ENCODE data around the gene ADCY7.

ADCY7 gene

GRCh38 chr16:50268352-50268751, 2.0 kb downstream of the ADCY7 start:
- H3K4me1 ChIP-seq (ENCODE audit: insufficient read depth, low read length): peaks cover 19% of the 10 kb centered on the region
- H3K9me3 ChIP-seq (ENCODE audit: control insufficient read depth, insufficient read depth, low read length): no peaks in the 10 kb centered on the region
- H3K9ac ChIP-seq (ENCODE audit: low read depth, low read length): no peak overlapping the region
- no peaks in the 10 kb centered on the region for H3K36me3 ChIP-seq (ENCODE audit: insufficient read depth, low read length)

DNA sequence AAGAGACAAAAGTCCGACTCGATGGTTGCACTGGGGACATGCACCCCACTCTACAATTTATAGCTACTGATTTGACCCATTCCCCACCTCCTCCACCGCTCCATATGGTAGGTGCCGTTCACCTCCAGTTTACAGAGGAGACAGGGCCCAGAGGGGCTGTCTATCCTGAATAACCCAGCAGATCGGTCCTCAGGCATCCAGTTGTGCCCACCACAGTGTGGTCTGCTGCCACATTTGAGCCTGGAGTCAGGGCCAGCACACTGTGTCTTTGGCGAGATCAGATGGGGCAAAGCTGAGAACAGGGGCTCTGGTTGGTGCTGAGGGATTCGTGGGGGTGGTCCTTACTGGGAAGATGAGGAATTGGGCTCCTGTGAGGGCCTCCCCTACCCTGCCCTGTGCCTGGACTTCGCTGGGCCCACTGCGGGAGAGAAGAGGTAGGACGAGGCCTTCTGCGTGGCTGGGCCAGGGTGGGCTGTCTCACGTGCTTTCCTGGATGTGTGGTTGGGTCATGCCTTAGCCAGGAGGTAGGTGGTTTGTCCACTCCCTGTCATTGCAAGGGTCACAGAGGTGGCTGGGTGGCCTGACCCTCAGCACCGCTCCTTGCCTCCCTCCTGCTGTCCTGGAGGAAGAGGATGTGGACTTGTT, 2.8 kb downstream of the ADCY7 start:
- Histone ChIP-seq H3K9ac (ENCODE audit: low read depth, low read length) (no peak overlapping the region), H3K4me1 (ENCODE audit: insufficient read depth, low read length) (peaks cover 19% of the 10 kb centered on the region), H3K36me3 (ENCODE audit: insufficient read depth, low read length) (no peaks in the 10 kb centered on the region), H3K9me3 (ENCODE audit: control insufficient read depth, insufficient read depth, low read length) (no peaks in the 10 kb centered on the region)

DNA sequence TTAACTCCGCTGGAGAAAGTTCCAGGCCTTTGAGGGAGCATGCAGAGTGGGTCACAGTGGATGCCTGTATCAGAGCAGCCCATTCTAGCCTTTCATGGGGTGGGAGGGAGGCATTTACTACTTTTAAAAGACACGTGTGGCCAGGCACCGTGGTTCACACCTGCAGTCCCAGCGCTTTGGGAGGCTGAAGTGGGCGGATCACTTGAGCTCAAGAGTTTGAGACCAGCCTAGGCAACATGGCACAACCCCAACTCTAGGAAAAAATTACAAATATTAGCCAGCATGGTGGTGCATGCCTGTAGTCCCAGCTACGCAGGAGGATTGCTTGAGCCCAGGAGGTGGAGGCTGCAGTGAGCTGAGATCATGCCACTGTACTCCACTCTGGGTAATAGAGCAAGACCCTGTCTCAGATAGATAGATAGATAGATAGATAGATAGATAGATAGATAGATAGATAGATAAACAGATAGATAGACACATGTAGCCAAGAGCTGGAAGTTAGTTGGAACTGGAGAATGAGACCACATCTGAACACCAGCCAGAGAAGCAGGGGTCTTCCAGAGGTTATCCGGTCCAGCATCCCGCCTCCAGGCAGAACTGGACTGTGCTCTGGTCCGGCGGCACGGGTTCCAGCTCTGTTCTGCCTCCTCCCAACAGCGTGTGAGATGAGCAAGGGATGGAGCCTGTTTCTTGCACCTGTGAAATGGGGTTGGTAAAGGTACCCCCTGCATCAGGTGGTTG, 3.6 kb downstream of the ADCY7 start:
- no peaks in the 10 kb centered on the region for H3K36me3 ChIP-seq (ENCODE audit: insufficient read depth, low read length)
- H3K4me1 ChIP-seq (ENCODE audit: insufficient read depth, low read length): peaks cover 19% of the 10 kb centered on the region
- H3K9ac ChIP-seq (ENCODE audit: low read depth, low read length): no peak overlapping the region
- no peaks in the 10 kb centered on the region for H3K9me3 ChIP-seq (ENCODE audit: control insufficient read depth, insufficient read depth, low read length)

DNA sequence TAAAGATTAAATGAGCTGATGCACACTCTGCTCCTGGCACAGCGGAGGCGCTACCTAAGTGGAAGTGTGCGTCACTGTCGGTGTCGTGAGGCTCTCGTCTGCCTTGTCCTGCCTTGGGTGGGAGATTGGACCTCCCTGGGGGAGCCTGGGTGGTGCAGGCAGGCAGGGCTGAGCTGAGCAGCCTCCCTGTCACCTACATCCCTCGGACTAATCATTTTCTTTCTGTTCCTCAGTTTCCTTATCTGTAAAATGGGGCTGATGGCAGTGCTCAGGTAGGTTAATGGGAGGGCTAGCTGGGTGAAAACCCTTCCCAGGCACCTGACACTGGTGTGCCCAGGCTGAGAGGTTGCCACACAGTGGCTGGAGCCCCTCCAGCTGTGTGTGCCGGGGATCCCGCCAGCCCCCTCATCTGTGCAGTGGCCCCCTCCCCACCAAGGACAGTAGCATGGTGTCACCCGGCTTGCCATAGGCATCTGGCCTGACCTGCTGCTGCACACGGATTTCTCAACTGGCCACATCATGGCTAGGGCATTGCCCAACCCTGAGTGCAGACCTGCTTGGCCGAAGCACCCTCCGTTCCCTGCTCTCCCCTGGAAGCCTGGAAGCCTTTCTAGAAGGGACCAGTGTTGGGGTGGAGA, 4.3 kb downstream of the ADCY7 start:
- Histone ChIP-seq H3K36me3 (ENCODE audit: insufficient read depth, low read length) (no peaks in the 10 kb centered on the region), H3K9ac (ENCODE audit: low read depth, low read length) (no peak overlapping the region), H3K4me1 (ENCODE audit: insufficient read depth, low read length) (peaks cover 19% of the 10 kb centered on the region), H3K9me3 (ENCODE audit: control insufficient read depth, insufficient read depth, low read length) (no peaks in the 10 kb centered on the region)

DNA sequence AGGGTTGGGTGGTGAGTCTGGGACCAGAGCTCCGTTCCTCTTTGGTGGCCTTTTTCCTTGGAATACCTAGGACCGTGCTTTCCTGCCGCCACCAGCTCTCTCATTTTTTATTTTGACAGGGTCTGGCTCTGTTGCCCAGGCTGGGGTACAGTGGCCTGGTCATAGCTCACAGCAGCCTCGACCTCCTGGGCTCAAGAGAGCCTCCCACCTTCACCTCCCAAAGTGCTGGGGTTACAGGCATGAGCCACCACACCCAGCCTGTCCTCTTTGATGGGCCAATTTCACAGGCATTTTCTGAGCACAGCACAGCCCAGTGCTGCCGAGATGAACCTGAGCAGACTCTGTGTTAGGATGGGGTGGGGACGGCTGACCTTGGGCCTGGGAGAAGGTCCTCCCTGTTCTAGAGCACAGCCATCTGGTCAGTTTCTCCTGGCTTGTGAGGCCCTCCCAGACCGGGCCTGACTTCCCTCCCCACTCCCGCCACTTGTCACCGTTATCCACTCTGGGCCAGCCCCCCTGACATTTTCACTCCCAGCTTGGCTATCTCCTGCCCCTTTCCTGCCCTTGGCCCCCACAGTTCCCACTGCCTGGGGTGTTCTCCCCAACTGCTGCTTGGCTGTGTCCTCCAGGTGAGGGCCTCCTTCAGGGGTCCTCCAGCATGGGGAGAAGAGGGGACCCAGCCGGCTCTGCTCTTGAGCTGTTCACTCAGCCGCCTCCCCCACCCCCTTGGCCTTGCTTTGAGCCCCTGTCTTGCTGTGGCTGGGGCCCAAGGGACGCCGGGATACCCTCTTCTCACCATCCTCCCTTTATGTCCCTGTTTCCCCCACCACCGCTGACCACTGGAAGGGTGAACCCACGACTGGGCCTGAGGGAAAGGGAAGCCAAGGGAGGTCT, 5.0 kb downstream of the ADCY7 start:
- Histone ChIP-seq H3K4me1 (ENCODE audit: insufficient read depth, low read length) (peaks cover 16% of the 10 kb centered on the region), H3K9me3 (ENCODE audit: control insufficient read depth, insufficient read depth, low read length) (no peaks in the 10 kb centered on the region), H3K9ac (ENCODE audit: low read depth, low read length) (no peak overlapping the region), H3K36me3 (ENCODE audit: insufficient read depth, low read length) (no peaks in the 10 kb centered on the region)

- H3K9ac ChIP-seq (ENCODE audit: low read depth, low read length): no peak overlapping the region
- no peaks in the 10 kb centered on the region for H3K36me3 ChIP-seq (ENCODE audit: insufficient read depth, low read length)
- H3K9me3 ChIP-seq (ENCODE audit: control insufficient read depth, insufficient read depth, low read length): no peaks in the 10 kb centered on the region
- H3K4me1 ChIP-seq (ENCODE audit: insufficient read depth, low read length): peaks cover 9% of the 10 kb centered on the region
Observed at GRCh38 chr16:50272111-50272571, 5.8 kb downstream of the ADCY7 start.

DNA sequence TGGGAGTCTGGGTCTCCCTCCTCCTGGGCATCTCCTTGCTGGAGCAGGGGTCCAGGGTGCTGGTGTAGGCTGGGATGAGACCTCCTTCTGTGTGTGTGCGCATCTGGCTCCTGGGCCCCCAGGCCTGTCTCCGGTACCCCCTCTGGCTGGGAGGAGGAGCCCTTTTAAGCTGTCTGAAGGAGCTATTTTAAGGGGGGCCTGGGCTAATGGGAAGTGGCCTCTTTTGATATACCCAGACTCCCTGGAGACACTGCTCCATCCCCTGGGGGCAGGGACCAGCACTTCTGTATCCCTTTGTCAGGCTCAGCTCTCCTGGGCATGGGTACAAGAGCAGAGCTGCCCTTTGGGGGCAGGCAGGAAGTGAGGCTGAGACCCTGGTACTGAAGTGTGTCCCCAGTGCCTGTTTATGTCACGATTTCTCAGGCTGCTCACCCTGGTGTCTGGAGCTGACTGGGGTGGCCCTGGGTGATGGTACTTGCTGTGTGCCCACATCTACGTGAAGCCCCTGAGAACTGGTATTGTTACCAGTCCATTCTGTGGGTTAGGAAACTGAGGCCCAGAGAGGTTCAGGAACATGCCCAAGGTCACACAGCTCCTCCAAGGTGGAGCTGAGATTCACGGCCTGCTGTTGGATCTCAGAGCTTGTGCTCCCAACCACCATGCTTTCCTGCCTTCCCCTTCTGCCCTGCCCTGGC, 6.5 kb downstream of the ADCY7 start:
- no peaks in the 10 kb centered on the region for H3K36me3 ChIP-seq (ENCODE audit: insufficient read depth, low read length)
- peaks cover 3% of the 10 kb centered on the region; the same call in 1 of the 2 replicates for H3K4me1 ChIP-seq (ENCODE audit: insufficient read depth, low read length)
- H3K9me3 ChIP-seq (ENCODE audit: control insufficient read depth, insufficient read depth, low read length): no peaks in the 10 kb centered on the region
- H3K9ac ChIP-seq (ENCODE audit: low read depth, low read length): no peak overlapping the region

DNA sequence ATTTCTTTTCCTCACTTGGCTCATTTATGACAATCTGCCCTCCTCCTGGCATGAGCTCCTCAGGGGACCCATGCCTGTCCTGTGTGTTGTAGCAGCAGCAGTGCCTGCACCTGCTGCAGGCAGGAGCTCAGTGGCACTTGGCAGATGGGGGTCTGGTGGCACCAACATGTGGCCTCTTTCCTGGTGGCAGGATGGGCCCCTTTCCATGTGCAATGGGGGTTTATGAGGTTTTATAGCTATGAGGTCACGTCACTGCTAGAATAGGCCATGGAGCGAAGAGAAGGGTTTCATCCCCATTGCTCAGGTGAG, 7.0 kb downstream of the ADCY7 start:
- H3K9ac ChIP-seq (ENCODE audit: low read depth, low read length): no peak overlapping the region
- no peaks in the 10 kb centered on the region for H3K36me3 ChIP-seq (ENCODE audit: insufficient read depth, low read length)
- 0 out of 2 replicates have a peak, but pooled peaks cover 3% of the 10 kb centered on the region for H3K4me1 ChIP-seq (ENCODE audit: insufficient read depth, low read length)
- H3K9me3 ChIP-seq (ENCODE audit: control insufficient read depth, insufficient read depth, low read length): no peaks in the 10 kb centered on the region

DNA sequence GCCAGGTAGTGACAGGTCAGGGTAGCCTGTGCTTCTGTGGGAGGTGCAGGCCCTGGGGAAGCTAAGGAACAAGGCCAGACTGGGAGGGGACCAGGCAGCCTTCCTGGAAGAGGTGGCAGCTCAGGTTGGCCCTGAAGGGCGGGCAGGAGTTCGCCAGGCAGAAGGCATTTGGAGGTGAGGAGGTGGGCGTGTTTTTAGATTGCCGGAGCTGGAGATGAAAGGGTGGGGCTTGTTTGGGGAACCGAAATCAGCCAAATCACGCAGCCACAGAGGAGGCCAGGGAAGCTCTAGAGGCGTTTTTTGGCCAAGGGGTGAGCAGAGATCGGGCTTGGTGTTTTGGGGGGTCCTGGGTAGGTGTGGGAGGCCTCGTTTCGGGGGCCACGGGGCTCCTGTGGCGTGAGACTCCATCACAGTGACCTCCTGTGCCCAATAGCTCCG, 7.6 kb downstream of the ADCY7 start:
- Histone ChIP-seq H3K9me3 (ENCODE audit: control insufficient read depth, insufficient read depth, low read length) (no peaks in the 10 kb centered on the region), H3K4me1 (ENCODE audit: insufficient read depth, low read length) (0 out of 2 replicates have a peak, but pooled peaks cover 3% of the 10 kb centered on the region), H3K9ac (ENCODE audit: low read depth, low read length) (no peak overlapping the region), H3K36me3 (ENCODE audit: insufficient read depth, low read length) (no peaks in the 10 kb centered on the region)

DNA sequence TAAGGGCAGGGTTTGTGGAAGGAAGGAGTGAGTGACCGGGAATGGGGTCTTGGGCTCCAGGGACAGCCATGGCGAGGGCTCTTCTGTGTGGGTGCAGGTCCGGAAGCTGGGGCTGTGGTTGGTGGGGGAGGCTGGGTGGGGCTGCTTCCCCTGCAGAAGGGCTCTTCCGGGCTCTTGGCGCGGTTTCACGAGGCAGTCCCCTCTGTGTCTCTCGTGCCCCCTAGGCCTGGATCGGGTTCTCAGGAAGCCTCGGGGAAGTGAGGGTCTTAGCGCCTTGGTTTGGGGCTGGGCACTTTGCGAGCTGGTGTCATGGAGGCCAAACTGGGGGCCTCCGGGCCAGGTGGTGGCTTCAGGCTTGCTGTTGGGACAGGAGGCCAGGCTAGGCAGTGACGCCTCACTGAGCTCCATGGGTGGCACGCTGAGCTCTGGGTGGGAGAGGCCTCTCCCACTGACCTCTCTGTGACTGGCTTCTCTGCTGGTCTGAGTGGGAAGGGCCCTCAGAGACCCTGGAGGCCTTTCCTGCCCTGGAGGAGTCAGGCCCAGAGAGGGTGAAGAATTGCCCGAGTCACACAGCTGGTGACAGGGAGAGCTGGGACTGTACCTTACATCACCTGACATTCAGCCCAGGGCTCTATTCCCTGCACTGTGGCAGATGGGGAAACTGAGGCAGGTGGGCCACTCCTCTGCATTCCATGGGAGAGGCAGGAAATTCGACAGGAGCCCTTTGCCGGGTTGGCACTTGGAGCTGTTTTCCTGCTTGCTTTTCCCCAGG, 8.2 kb downstream of the ADCY7 start:
- H3K9me3 ChIP-seq (ENCODE audit: control insufficient read depth, insufficient read depth, low read length): no peaks in the 10 kb centered on the region
- 0 out of 2 replicates have a peak, but pooled peaks cover 3% of the 10 kb centered on the region for H3K4me1 ChIP-seq (ENCODE audit: insufficient read depth, low read length)
- H3K36me3 ChIP-seq (ENCODE audit: insufficient read depth, low read length): no peaks in the 10 kb centered on the region
- H3K9ac ChIP-seq (ENCODE audit: low read depth, low read length): no peak overlapping the region

DNA sequence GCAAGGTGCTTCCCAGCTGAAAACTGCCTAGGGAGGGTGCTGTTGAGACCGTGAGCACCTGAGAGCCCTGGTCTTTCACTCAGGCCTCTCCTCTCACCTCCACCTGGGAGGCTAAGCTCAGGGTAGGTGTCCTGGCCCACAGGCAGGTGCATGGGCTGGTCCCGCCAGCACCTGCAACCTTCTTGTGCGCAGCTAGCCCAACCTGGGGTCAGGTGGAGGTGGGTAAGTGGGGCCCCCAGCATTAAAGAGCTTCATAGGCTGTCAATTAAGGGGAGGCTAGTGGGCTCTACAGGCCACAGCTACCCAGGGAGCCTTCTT, 8.7 kb downstream of the ADCY7 start:
- H3K9ac ChIP-seq (ENCODE audit: low read depth, low read length): no peak overlapping the region
- 0 out of 2 replicates have a peak, but pooled peaks cover 3% of the 10 kb centered on the region for H3K4me1 ChIP-seq (ENCODE audit: insufficient read depth, low read length)
- no peaks in the 10 kb centered on the region for H3K36me3 ChIP-seq (ENCODE audit: insufficient read depth, low read length)
- H3K9me3 ChIP-seq (ENCODE audit: control insufficient read depth, insufficient read depth, low read length): no peaks in the 10 kb centered on the region

DNA sequence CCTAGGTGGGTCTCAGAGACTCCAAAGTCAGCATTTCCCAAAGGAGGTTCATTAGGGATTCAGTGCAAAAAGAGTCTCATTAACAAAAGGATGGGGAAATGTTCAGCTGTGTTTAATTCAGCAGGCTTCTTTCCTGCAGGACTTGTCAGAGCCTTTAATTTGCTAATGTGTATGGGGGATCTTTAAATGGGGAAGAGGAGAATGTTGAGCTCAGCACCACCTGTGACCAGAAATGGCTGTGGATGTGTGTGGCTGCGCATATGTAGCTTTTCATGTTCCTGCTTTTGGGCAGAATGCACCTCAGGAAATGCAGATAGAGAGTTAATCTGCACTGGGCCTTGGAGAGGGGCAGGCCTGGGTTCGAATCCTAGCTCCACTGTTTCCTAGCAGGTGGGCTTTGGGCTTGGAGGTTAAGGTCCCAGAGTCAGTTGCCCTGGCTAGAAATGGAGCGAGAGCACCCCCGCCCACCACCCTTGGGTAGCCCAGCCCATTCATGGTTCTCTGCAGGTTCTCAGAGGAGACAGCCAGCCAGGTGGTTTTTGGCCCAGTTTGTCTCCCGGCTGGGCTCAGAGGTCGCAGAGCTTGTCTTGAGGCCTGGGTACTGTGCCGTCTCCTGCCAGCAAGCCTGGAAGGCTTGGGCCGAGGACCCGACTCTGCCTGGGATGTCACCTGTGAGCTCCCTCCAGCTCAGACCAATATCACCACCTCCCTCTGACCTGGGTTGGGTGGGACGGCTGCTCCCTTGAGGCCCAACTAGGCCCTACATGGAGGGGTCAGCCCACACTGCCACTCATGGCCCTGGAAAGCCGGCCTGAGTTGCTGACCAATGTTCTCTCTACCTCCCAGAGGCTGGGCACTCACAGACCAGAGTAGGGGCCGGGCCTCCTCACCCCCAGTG, 9.3 kb downstream of the ADCY7 start:
- Histone ChIP-seq H3K9me3 (ENCODE audit: control insufficient read depth, insufficient read depth, low read length) (no peaks in the 10 kb centered on the region), H3K36me3 (ENCODE audit: insufficient read depth, low read length) (no peaks in the 10 kb centered on the region), H3K4me1 (ENCODE audit: insufficient read depth, low read length) (0 out of 2 replicates have a peak, but pooled peaks cover 3% of the 10 kb centered on the region), H3K9ac (ENCODE audit: low read depth, low read length) (no peak overlapping the region)

DNA sequence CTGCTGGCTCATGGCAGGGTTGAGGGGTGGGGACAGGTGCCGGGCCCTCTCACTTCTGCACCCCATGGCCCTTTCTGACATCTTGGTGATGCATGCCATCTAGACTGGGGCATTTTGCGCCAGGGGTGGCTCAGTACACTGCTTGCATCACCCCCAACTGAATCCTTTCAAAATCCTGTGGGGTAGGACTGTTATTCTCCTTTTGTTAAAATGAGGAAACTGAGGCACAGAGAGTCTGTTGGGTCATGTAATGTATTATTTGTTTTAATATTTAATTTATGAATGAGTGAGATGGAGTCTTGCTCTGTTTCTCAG, 9.9 kb downstream of the ADCY7 start:
- 0 out of 2 replicates have a peak, but pooled peaks cover 3% of the 10 kb centered on the region for H3K4me1 ChIP-seq (ENCODE audit: insufficient read depth, low read length)
- no peaks in the 10 kb centered on the region for H3K36me3 ChIP-seq (ENCODE audit: insufficient read depth, low read length)
- no peak overlapping the region for H3K9ac ChIP-seq (ENCODE audit: low read depth, low read length)
- H3K9me3 ChIP-seq (ENCODE audit: control insufficient read depth, insufficient read depth, low read length): no peaks in the 10 kb centered on the region

Data from ES-I3 (cell line).